PC-3 (cell line): ENCODE results near the gene GRIN2A.

Source experiments
- CTCF ChIP-seq: fragments of 300-600 bp; sonication (generic); conservative IDR thresholded peaks from 2 replicates; pipeline ENCODE4 v1.5.1; 2017; ENCODE audit warnings: antibody characterized with exemption, low read depth, mild to moderate bottlenecking, low read length
- EZH2 ChIP-seq: fragments of 300-600 bp; sonication (generic); IDR thresholded peaks from one replicate; pipeline ENCODE4 v1.6.1; 2017; ENCODE audit warnings: antibody characterized with exemption, mild to moderate bottlenecking, low read length; ENCODE audit not compliant: unreplicated experiment

DNA sequence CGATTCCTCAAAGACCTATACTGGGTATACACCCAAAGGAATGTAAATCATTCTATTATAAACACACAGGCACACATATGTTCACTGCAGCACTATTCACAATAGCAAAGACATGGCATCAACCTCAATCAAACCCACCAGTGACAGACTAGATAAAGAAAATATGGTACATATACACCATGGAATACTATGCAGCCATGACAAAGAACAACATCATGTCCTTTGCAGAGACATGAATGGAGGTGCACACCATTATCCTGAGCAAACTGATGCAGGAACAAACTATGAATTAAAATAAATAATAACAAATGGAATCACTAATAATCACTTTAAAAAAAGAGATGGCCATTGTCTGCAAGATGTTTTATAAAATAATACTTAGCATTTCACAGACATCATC lies 380.1 kb downstream of the GRIN2A start:
- TF ChIP-seq CTCF (no peak), EZH2 (no peak)
